Measurements from ENCODE around the gene IP6K3. TPM values are rescaled to one million over a fixed set of nuclear protein-coding genes. Genes with fewer than 3 reads are reported as not detected.

Gene IP6K3
- total and polyA plus RNA-seq, 5 donors from 2014 or later = not detected

GRCh38 chr6:33679761-33680160, 66.9 kb downstream of the IP6K3 start:
- H3K27me3 ChIP-seq (ENCODE audit: control insufficient read depth, insufficient read depth, low read length) = no peaks in the 10 kb centered on the region
- H3K4me1 Mint-ChIP-seq = peaks cover 0 to 16% (median 3%) of the 10 kb centered on the region in 4 donors
- H3K27ac ChIP-seq (ENCODE audit: insufficient read depth, low read length, poor library complexity, severe bottlenecking) = no peak overlapping the region
- peaks cover 77% of the 10 kb centered on the region for H3K36me3 ChIP-seq (ENCODE audit: control insufficient read depth, insufficient read depth, low read length)
- DNase-seq (no peak), ATAC-seq (ENCODE audit: low read depth in 2 of 2) (no peak)
- H3K9me3 ChIP-seq (ENCODE audit: control insufficient read depth in 2 of 2, low read length in 2 of 2) = no peaks in the 10 kb centered on the region
- peaks cover 13% of the 10 kb centered on the region for H3K4me1 ChIP-seq (ENCODE audit: control insufficient read depth, insufficient read depth, low read length, poor library complexity, severe bottlenecking)
- H3K4me3 ChIP-seq (ENCODE audit: low read depth, low read length) = no peak overlapping the region
- H3K27ac Mint-ChIP-seq = no peak overlapping the region
- H3K9me3 Mint-ChIP-seq = no peaks in the 10 kb centered on the region
- H3K36me3 Mint-ChIP-seq = peaks cover 40% of the 10 kb centered on the region
- H3K27me3 Mint-ChIP-seq = no peaks in the 10 kb centered on the region
- H3K4me3 Mint-ChIP-seq = no peak overlapping the region

- H3K4me1 ChIP-seq (ENCODE audit: control insufficient read depth, insufficient read depth, low read length, poor library complexity, severe bottlenecking) = peaks cover 13% of the 10 kb centered on the region
- H3K36me3 ChIP-seq (ENCODE audit: control insufficient read depth, insufficient read depth, low read length) = peaks cover 74% of the 10 kb centered on the region
- no peaks in the 10 kb centered on the region for H3K27me3 Mint-ChIP-seq
- H3K36me3 Mint-ChIP-seq = peaks cover 44% of the 10 kb centered on the region
- DNase-seq (no peak), ATAC-seq (ENCODE audit: low read depth in 2 of 2) (no peak)
- peaks cover 0 to 16% (median 3%) of the 10 kb centered on the region in 4 donors for H3K4me1 Mint-ChIP-seq
- H3K27ac ChIP-seq (ENCODE audit: insufficient read depth, low read length, poor library complexity, severe bottlenecking) = no peak overlapping the region
- H3K9me3 ChIP-seq (ENCODE audit: control insufficient read depth in 2 of 2, low read length in 2 of 2) = no peaks in the 10 kb centered on the region
- H3K9me3 Mint-ChIP-seq = no peaks in the 10 kb centered on the region
- H3K4me3 Mint-ChIP-seq = no peak overlapping the region
- H3K27ac Mint-ChIP-seq = no peak overlapping the region
- H3K4me3 ChIP-seq (ENCODE audit: low read depth, low read length) = no peak overlapping the region
- H3K27me3 ChIP-seq (ENCODE audit: control insufficient read depth, insufficient read depth, low read length) = no peaks in the 10 kb centered on the region
Observed at GRCh38 chr6:33678932-33679490, 67.7 kb downstream of the IP6K3 start.

- Mint-ChIP-seq H3K4me1 (peaks cover 0 to 11% (median 3%) of the 10 kb centered on the region in 4 donors), H3K4me3 (no peak overlapping the region), H3K27ac (peak overlapping the region in 1 of 3 donors; percentile 39), H3K27me3 (no peaks in the 10 kb centered on the region), H3K9me3 (no peaks in the 10 kb centered on the region), H3K36me3 (peaks cover 47% of the 10 kb centered on the region)
- H3K9me3 ChIP-seq (ENCODE audit: control insufficient read depth in 2 of 2, low read length in 2 of 2) = no peaks in the 10 kb centered on the region
- H3K36me3 ChIP-seq (ENCODE audit: control insufficient read depth, insufficient read depth, low read length) = peaks cover 73% of the 10 kb centered on the region
- H3K4me1 ChIP-seq (ENCODE audit: control insufficient read depth, insufficient read depth, low read length, poor library complexity, severe bottlenecking) = peaks cover 11% of the 10 kb centered on the region
- H3K27ac ChIP-seq (ENCODE audit: insufficient read depth, low read length, poor library complexity, severe bottlenecking) = no peak overlapping the region
- ATAC-seq (ENCODE audit: low read depth in 2 of 2) (no peak), DNase-seq (no peak)
- no peaks in the 10 kb centered on the region for H3K27me3 ChIP-seq (ENCODE audit: control insufficient read depth, insufficient read depth, low read length)
- H3K4me3 ChIP-seq (ENCODE audit: low read depth, low read length) = no peak overlapping the region
Observed at GRCh38 chr6:33678233-33678931, 68.3 kb downstream of the IP6K3 start.

GRCh38 chr6:33677689-33678088, 69.0 kb downstream of the IP6K3 start:
- H3K27me3 ChIP-seq (ENCODE audit: control insufficient read depth, insufficient read depth, low read length) = no peaks in the 10 kb centered on the region
- no peak for ATAC-seq (ENCODE audit: low read depth in 2 of 2)
- no peak for DNase-seq
- H3K36me3 ChIP-seq (ENCODE audit: control insufficient read depth, insufficient read depth, low read length) = peaks cover 76% of the 10 kb centered on the region
- no peak overlapping the region for H3K27ac ChIP-seq (ENCODE audit: insufficient read depth, low read length, poor library complexity, severe bottlenecking)
- Mint-ChIP-seq H3K36me3 (peaks cover 46% of the 10 kb centered on the region), H3K4me3 (peak overlapping the region in 1 of 4 donors; percentile 11), H3K4me1 (peaks cover 0 to 4% (median 1%) of the 10 kb centered on the region in 4 donors), H3K27me3 (no peaks in the 10 kb centered on the region), H3K27ac (peak overlapping the region in 2 of 3 donors; percentile 89 to 90), H3K9me3 (no peaks in the 10 kb centered on the region)
- no peak overlapping the region for H3K4me3 ChIP-seq (ENCODE audit: low read depth, low read length)
- H3K4me1 ChIP-seq (ENCODE audit: control insufficient read depth, insufficient read depth, low read length, poor library complexity, severe bottlenecking) = peaks cover 4% of the 10 kb centered on the region
- no peaks in the 10 kb centered on the region for H3K9me3 ChIP-seq (ENCODE audit: control insufficient read depth in 2 of 2, low read length in 2 of 2)

- Histone ChIP-seq H3K27ac (ENCODE audit: insufficient read depth, low read length, poor library complexity, severe bottlenecking) (no peak overlapping the region), H3K4me3 (ENCODE audit: low read depth, low read length) (no peak overlapping the region), H3K27me3 (ENCODE audit: control insufficient read depth, insufficient read depth, low read length) (no peaks in the 10 kb centered on the region), H3K4me1 (ENCODE audit: control insufficient read depth, insufficient read depth, low read length, poor library complexity, severe bottlenecking) (no peaks in the 10 kb centered on the region), H3K36me3 (ENCODE audit: control insufficient read depth, insufficient read depth, low read length) (peaks cover 78% of the 10 kb centered on the region), H3K9me3 (ENCODE audit: control insufficient read depth in 2 of 2, low read length in 2 of 2) (no peaks in the 10 kb centered on the region)
- ATAC-seq (ENCODE audit: low read depth in 2 of 2) (no peak), DNase-seq (no peak)
- Mint-ChIP-seq H3K36me3 (peaks cover 41% of the 10 kb centered on the region), H3K27me3 (no peaks in the 10 kb centered on the region), H3K4me1 (peaks cover 0 to 3% (median 0%) of the 10 kb centered on the region in 4 donors), H3K4me3 (no peak overlapping the region), H3K9me3 (no peaks in the 10 kb centered on the region), H3K27ac (peak overlapping the region in 1 of 3 donors; percentile 90)
Observed at GRCh38 chr6:33677143-33677660, 69.5 kb downstream of the IP6K3 start.

GRCh38 chr6:33676416-33677142, 70.1 kb downstream of the IP6K3 start:
- H3K4me3 ChIP-seq (ENCODE audit: low read depth, low read length) = no peak overlapping the region
- Mint-ChIP-seq H3K4me3 (no peak overlapping the region), H3K9me3 (no peaks in the 10 kb centered on the region), H3K27me3 (no peaks in the 10 kb centered on the region), H3K36me3 (peaks cover 42% of the 10 kb centered on the region), H3K4me1 (peaks cover 0 to 3% (median 0%) of the 10 kb centered on the region in 4 donors), H3K27ac (peak overlapping the region in 1 of 3 donors; percentile 91)
- no peak overlapping the region for H3K27ac ChIP-seq (ENCODE audit: insufficient read depth, low read length, poor library complexity, severe bottlenecking)
- ATAC-seq (ENCODE audit: low read depth in 2 of 2) (no peak), DNase-seq (no peak)
- H3K4me1 ChIP-seq (ENCODE audit: control insufficient read depth, insufficient read depth, low read length, poor library complexity, severe bottlenecking) = no peaks in the 10 kb centered on the region
- peaks cover 82% of the 10 kb centered on the region for H3K36me3 ChIP-seq (ENCODE audit: control insufficient read depth, insufficient read depth, low read length)
- H3K27me3 ChIP-seq (ENCODE audit: control insufficient read depth, insufficient read depth, low read length) = no peaks in the 10 kb centered on the region
- no peaks in the 10 kb centered on the region for H3K9me3 ChIP-seq (ENCODE audit: control insufficient read depth in 2 of 2, low read length in 2 of 2)

- H3K9me3 ChIP-seq (ENCODE audit: control insufficient read depth in 2 of 2, low read length in 2 of 2) = no peaks in the 10 kb centered on the region
- DNase-seq = no peak
- H3K36me3 ChIP-seq (ENCODE audit: control insufficient read depth, insufficient read depth, low read length) = peaks cover 76% of the 10 kb centered on the region
- Mint-ChIP-seq H3K36me3 (peaks cover 38% of the 10 kb centered on the region), H3K9me3 (no peaks in the 10 kb centered on the region), H3K27ac (peak overlapping the region in 1 of 3 donors; percentile 91), H3K4me1 (no peaks in the 10 kb centered on the region), H3K4me3 (no peak overlapping the region), H3K27me3 (no peaks in the 10 kb centered on the region)
- no peak overlapping the region for H3K4me3 ChIP-seq (ENCODE audit: low read depth, low read length)
- H3K27me3 ChIP-seq (ENCODE audit: control insufficient read depth, insufficient read depth, low read length) = no peaks in the 10 kb centered on the region
- H3K27ac ChIP-seq (ENCODE audit: insufficient read depth, low read length, poor library complexity, severe bottlenecking) = no peak overlapping the region
- ATAC-seq (ENCODE audit: low read depth in 2 of 2) = no peak
- no peaks in the 10 kb centered on the region for H3K4me1 ChIP-seq (ENCODE audit: control insufficient read depth, insufficient read depth, low read length, poor library complexity, severe bottlenecking)
Observed at GRCh38 chr6:33675968-33676367, 70.7 kb downstream of the IP6K3 start.
